Left hindlimb (tissue), 1 donor: ENCODE data around the gene ZKSCAN5.
"Not testable (repeated sequence)": the region's sequence is repeated elsewhere in the genome, so short reads cannot be mapped to it uniquely, and the experiment has no call there.

Experiments
- DNase-seq: peaks from one replicate; pipeline ENCODE4 v3.0.0-alpha.2; 2018

The ZKSCAN5 gene

GRCh38 chr7:99498546-99498944 is 5.9 kb upstream of the ZKSCAN5 start:
- DNase-seq, result no peak

- DNase-seq, result no peak
These were observed 5.1 kb upstream of the ZKSCAN5 start for GRCh38 chr7:99499371-99499720.

DNA sequence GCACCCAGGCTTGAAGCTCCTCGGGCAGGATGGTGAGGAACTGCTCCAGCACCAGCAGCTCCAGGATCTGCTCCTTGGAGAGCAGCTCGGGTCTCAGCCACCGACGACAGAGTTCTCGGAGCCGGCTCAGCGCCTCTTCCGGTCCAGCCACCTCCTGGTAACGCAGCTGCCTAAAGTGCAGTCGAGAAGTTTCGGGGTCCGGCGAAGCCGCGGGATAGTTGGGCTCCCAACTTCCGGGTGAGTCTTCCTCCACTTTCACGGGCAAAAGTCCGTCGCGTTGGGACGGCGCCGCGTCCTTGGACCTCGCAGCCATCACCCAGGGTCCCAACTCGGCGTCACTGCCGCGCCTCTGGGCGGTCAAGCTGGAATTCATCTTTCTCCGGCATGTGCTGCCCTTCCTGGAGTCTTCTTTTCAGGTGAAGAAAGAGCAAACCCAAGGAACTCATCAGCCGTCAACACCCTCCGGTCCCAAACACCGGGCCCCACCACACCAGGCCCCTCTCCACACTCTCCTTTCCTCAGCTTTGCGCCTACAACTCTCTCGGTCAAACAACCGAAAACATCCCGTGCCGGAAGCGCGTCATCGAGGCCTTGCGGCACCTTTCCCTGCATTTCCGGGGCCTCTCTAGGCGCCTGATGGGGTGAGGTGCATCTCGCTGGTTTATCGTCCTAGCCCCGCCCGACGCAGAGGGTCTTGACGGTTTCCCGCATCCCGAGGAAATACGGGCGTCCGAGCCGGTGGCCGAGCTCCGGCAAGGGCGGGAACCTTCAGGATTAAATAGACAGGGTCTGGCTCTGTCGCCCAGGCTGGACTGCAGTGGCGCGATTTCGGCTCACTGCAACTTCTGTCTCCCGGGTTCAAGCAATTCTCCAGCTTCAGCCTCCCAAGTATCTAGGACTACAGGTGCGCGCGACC is 4.5 kb upstream of the ZKSCAN5 start, which contains the start of gene ZNF394:
TSS of gene ZNF394 (minus strand) at position 561 of the 916 bp plus-strand sequence. CDS start at position 373, 188 bp downstream.
- DNase-seq, result peak; percentile 93

- DNase-seq, result no peak
These were observed 3.8 kb upstream of the ZKSCAN5 start for GRCh38 chr7:99500637-99501009.

GRCh38 chr7:99501236-99501635 is 3.2 kb upstream of the ZKSCAN5 start:
- DNase-seq, result not testable (repeated sequence)

DNA sequence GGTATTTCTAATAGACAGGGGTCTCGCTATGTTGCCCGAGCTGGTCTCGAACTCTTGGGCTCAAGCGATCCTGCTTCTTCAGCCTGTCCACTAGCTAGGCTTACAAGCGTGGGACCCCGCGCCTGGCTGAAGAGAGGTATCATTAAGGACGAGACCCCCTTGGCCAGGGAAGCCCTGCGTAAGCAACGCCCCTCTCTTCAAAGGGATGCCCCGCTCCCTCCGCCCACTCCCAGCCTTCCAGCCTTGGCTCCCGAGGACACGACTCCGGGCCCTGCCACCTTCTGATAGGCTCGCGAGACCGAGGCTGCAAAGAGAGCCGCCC is 220 bp upstream of the ZKSCAN5 start:
- DNase-seq, result no peak

GRCh38 chr7:99505324-99505662 is 831 bp downstream of the ZKSCAN5 start:
- DNase-seq, result no peak

DNA sequence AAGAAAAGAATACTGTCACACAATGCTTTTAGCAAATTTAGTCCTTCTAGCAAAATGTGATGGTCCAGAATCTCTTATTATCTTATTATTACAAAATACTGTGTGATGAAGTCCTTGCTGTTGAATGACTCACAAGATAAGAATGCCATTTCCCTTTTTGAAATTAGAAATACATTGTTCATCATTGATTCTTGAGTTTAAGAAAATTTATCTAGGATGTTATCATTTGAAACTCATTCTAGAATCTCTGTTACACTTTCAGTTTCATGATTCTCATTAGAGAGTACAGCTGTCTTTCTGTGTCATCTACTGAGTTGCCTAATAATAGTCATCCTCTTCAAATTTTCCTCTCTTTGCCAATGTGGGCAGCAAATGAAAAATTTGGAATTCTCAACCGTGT is 9.6 kb downstream of the ZKSCAN5 start:
- no peak for DNase-seq

GRCh38 chr7:99521399-99521798 is 16.9 kb downstream of the ZKSCAN5 start:
- DNase-seq, result no peak

DNA sequence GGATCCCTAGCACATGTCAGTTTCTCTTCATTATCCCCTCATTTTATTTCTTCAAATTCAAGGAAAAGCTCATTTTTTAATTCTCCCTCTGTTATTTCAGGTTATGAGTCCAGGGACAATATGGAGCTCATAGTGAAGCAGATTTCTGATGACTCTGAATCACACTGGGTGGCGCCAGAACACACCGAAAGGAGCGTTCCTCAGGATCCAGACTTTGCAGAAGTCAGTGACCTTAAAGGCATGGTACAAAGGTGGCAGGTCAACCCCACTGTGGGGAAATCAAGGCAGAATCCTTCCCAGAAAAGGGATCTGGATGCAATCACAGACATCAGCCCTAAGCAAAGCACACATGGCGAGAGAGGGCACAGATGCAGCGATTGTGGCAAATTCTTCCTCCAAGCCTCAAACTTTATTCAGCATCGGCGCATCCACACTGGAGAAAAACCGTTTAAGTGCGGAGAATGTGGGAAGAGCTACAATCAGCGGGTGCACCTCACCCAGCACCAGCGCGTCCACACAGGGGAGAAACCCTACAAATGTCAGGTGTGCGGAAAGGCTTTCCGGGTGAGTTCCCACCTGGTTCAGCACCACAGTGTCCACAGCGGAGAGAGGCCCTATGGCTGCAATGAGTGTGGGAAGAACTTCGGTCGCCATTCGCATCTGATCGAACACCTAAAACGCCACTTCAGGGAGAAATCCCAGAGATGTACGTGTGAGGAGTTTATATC is 21.4 kb downstream of the ZKSCAN5 start:
- no peak for DNase-seq

DNA sequence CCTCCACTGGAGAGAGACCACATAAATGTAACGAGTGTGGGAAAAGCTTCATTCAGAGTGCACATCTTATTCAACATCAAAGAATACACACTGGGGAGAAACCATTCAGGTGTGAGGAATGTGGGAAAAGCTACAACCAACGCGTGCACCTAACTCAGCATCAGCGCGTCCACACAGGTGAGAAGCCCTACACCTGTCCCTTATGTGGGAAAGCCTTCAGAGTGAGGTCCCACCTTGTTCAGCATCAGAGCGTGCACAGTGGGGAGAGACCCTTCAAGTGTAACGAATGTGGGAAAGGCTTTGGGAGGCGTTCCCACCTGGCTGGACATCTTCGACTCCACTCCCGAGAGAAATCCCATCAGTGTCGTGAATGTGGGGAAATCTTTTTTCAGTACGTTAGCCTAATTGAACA is 26.9 kb downstream of the ZKSCAN5 start:
- no peak for DNase-seq

DNA sequence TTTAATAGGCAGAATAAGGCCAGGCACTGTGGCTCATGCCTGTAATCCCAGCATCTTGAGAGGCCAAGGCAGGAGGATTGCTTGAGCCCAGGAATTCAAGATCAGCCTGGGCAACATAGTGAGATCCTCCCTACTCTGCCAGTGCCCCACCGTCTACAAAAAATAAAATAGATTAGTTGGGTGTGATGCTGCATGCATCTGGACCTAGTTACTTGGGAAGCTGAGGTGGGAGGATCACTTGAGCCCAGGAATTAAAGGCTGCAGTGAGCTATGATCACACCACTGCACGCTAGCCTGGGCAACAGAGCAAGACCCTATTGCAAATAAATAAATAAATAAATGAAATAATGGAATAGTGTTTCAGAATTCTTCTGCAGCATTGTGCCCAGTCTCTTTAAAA is 31.2 kb downstream of the ZKSCAN5 start:
- DNase-seq, result no peak

DNA sequence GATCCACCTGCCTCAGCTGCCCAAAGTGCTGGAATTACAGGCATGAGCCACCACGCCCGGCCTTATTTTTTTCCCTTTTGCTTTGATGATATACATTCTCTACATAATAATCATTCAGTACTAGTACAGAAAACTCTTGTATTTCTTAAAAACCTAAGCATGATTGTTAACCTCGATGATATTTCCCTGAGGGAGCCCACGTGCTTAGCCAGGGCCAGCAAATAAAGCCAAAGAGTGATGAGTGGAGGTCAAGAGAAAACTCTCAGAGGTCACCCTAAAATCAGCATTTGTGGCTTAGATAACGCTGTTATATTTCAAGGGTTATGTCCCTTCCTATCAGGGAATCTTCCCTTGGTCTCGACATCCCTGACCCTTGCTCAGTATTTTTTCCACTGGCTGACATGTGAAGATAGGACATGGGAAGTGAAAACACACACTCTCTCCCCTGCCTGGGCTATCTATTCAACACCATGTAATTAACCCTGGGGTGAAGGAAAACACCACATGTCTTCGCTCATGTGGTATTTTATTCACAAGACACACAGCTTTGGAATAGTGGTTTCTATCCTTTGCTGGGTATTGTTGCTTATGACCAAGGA is 34.9 kb downstream of the ZKSCAN5 start:
- no peak for DNase-seq

GRCh38 chr7:99540542-99540941 is 36.1 kb downstream of the ZKSCAN5 start:
- no peak for DNase-seq

DNA sequence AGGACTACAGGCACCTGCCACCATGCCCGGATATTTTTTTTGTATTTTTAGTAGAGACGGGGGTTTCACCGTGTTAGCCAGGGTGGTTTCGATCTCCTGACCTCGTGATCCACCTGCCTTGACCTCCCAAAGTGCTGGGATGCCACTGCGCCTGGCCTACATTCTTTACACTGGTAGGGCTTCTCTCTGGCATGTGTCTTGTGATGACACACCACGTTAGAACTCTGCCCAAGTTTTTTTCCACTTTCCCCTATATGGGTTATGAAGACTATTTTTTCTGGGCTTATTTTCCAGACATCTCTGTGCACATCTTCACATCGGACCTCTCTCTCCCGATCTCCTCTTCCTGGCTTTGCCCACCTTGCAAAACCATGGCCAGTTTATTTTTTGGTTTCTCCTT is 36.8 kb downstream of the ZKSCAN5 start:
- no peak for DNase-seq

GRCh38 chr7:99543081-99543671 is 38.7 kb downstream of the ZKSCAN5 start:
- DNase-seq, result no peak

GRCh38 chr7:99543916-99544315 is 39.5 kb downstream of the ZKSCAN5 start:
- DNase-seq, result no peak

DNA sequence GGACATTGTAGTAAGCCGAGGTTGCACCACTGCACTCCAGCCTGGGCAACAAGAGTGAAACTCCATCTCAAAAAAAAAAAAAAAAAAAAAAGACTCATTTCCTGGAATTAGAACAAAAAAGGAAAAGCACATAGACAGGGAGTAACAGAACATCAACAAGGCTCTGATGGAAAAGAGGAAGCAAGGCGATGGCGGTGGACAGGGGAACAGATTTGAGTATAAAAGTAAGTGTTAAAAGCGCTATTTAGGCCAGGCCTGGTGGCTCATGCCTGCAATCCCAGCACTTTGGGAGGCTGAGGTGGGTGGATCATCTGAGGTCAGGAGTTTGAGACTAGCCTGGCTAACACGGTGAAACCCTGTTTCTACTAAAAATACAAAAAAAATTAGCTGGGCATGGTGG is 40.8 kb downstream of the ZKSCAN5 start:
- DNase-seq, result not testable (repeated sequence)

DNA sequence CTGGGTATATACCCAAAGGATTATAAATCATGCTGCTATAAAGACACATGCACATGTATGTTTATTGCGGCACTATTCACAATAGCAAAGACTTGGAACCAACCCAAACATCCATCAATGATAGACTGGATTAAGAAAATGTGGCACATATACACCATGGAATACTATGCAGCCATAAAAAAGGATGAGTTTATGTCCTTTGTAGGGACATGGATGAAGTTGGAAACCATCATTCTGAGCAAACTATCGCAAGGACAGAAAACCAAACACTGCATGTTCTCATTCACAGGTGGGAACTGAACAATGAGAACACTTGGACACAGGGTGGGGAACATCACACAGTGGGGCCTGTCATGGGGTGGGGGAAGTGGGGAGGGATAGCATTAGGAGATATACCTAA is 45.1 kb downstream of the ZKSCAN5 start:
- DNase-seq, result not testable (repeated sequence)

DNA sequence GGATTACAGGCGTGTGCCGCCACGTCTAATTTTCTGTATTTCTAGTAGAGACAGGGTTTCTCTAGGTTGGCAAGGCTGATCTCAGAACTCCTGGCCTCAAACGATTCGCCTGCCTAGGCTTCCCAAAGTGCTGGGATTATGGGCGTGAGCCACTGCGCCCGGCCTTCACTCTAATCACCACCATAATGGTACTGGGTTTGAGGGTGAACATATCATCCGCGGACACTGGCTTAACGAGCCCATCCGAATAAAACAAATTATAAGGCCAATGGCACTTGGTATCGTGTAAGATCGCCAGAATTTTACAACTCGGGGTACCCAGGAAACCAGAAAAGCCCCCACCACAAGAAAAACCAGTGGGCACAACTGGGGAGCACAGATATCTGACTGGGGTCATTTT is 46.9 kb downstream of the ZKSCAN5 start:
- no peak for DNase-seq

- peak; percentile 93 for DNase-seq
These were observed 47.5 kb downstream of the ZKSCAN5 start, which contains the start of gene FAM200A for GRCh38 chr7:99551767-99552463. Gene FAM200A, minus strand, starts transcription at chr7:99552114. Its CDS starts 3,707 bp downstream, at chr7:99548407.

DNA sequence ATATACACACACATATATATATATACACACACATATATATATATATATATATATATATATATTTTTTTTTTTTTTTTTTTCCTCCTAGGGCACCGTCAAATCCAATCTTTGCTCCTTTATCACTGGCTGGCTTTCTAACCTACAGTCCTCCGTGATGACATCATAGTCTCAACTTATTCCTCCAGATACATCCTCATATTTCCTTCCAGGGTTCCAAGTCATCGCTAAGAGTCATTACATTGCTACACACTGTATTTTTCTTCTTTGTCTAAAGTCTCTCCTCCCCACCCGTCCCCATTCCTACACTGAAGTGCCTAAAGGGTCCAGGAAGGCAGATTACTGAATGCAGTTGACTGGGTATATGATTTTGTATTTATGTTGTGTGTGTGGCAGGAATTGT is 48.6 kb downstream of the ZKSCAN5 start:
- DNase-seq, result no peak

GRCh38 chr7:99554939-99555338 is 50.5 kb downstream of the ZKSCAN5 start:
- DNase-seq, result no peak
